ENCODE results near the gene DAB2IP.

DNA sequence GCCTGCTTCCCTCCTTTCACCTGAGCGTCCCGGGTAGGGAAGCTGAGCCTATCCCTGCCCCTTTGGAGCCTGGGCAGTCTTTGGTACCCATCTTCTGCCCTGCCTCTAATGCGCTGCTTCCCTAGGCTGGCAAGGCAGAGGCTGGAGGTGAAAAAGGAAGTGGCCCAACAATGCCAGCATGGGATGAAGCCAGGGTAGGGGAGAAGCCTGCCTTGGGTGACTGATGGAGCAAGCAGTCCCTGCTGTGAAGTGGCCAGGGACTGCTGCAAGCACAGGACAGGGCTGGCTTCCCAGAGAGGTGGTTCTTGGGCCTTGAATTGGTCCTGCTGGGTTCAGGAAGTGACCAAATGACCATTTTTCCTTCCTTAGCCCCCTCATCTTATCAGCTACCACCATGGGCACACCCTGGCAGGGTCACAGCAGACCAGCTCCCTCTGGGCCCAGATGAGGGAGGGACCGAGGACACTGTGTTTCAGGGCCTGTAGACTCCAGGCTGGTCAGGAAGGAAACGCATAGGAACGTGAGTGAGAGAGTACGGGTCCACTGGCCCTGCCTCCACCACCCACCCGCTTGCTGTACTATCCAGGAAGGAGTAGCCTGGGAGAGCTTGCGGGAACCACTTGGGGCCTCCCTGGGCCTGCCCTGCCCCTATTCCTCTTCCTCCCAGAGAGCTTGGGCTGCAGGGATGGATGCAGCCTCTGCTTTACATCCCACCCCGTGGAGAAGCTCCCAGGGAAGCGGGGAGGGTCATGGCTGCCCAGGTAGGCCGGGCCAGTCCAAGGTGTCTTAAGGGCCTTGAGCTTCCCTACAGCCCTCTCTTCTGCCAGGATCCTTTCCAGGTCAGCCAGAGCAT, 102.6 kb downstream of the DAB2IP start:
- TF ChIP-seq, protein P1, sequence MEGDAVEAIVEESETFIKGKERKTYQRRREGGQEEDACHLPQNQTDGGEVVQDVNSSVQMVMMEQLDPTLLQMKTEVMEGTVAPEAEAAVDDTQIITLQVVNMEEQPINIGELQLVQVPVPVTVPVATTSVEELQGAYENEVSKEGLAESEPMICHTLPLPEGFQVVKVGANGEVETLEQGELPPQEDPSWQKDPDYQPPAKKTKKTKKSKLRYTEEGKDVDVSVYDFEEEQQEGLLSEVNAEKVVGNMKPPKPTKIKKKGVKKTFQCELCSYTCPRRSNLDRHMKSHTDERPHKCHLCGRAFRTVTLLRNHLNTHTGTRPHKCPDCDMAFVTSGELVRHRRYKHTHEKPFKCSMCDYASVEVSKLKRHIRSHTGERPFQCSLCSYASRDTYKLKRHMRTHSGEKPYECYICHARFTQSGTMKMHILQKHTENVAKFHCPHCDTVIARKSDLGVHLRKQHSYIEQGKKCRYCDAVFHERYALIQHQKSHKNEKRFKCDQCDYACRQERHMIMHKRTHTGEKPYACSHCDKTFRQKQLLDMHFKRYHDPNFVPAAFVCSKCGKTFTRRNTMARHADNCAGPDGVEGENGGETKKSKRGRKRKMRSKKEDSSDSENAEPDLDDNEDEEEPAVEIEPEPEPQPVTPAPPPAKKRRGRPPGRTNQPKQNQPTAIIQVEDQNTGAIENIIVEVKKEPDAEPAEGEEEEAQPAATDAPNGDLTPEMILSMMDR (IDR thresholded peaks at IDR 0.05; ENCODE audit: poor library complexity, severe bottlenecking) = no peak
- no peak for TF ChIP-seq EP300 (conservative IDR thresholded peaks at IDR 0.05; ENCODE audit: poor library complexity, severe bottlenecking)
- TF ChIP-seq EZH2 (IDR thresholded peaks at IDR 0.05; ENCODE audit: borderline replicate concordance, insufficient read depth, low read length, poor library complexity, severe bottlenecking) = no peak
- no peak for TF ChIP-seq POLR2AphosphoS5 (IDR thresholded peaks at IDR 0.05)
- TF ChIP-seq MXI1 (conservative IDR thresholded peaks at IDR 0.05; ENCODE audit: poor library complexity, severe bottlenecking) = no peak
- TF ChIP-seq, protein P2, sequence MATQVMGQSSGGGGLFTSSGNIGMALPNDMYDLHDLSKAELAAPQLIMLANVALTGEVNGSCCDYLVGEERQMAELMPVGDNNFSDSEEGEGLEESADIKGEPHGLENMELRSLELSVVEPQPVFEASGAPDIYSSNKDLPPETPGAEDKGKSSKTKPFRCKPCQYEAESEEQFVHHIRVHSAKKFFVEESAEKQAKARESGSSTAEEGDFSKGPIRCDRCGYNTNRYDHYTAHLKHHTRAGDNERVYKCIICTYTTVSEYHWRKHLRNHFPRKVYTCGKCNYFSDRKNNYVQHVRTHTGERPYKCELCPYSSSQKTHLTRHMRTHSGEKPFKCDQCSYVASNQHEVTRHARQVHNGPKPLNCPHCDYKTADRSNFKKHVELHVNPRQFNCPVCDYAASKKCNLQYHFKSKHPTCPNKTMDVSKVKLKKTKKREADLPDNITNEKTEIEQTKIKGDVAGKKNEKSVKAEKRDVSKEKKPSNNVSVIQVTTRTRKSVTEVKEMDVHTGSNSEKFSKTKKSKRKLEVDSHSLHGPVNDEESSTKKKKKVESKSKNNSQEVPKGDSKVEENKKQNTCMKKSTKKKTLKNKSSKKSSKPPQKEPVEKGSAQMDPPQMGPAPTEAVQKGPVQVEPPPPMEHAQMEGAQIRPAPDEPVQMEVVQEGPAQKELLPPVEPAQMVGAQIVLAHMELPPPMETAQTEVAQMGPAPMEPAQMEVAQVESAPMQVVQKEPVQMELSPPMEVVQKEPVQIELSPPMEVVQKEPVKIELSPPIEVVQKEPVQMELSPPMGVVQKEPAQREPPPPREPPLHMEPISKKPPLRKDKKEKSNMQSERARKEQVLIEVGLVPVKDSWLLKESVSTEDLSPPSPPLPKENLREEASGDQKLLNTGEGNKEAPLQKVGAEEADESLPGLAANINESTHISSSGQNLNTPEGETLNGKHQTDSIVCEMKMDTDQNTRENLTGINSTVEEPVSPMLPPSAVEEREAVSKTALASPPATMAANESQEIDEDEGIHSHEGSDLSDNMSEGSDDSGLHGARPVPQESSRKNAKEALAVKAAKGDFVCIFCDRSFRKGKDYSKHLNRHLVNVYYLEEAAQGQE (IDR thresholded peaks at IDR 0.05; ENCODE audit: borderline replicate concordance) = no peak
- TF ChIP-seq TAF1 (IDR thresholded peaks at IDR 0.05; ENCODE audit: low read depth) = no peak
- TF ChIP-seq RAD21 (conservative IDR thresholded peaks at IDR 0.05) = no peak
- TF ChIP-seq SMC3 (conservative IDR thresholded peaks at IDR 0.05; ENCODE audit: poor library complexity) = no peak

All from neural cell (in vitro differentiated cells).